OCI-LY1 (cell line): ENCODE measurements around the gene S100A1.

ENCODE experiments used
- H2AFZ ChIP-seq: fragments of 200-600 bp; sonication (generic), shearing (Covaris generic); 2 replicates; pipeline ENCODE4 v1.6.0; 2014; ENCODE audit warnings: antibody characterized with exemption, mild to moderate bottlenecking, low read length
- H3F3A ChIP-seq: fragments of 200-600 bp; sonication (generic), shearing (Covaris generic); 2 replicates; pipeline ENCODE4 v1.6.0; 2014; ENCODE audit warnings: mild to moderate bottlenecking, antibody characterized with exemption, low read length, moderate library complexity; ENCODE audit not compliant: insufficient read depth
- H3K27ac ChIP-seq: fragments of 200-600 bp; sonication (generic); 2 replicates; pipeline ENCODE4 v1.5.1; 2014; ENCODE audit warnings: low read length, mixed run types, mild to moderate bottlenecking, low read depth; ENCODE audit not compliant: poor library complexity, severe bottlenecking
- H3K27me3 ChIP-seq: fragments of 200-600 bp; sonication (generic); 2 replicates; pipeline ENCODE4 v1.6.0; 2014; ENCODE audit warnings: antibody characterized with exemption, mild to moderate bottlenecking, low read length, moderate library complexity; ENCODE audit not compliant: insufficient read depth
- H3K36me3 ChIP-seq: fragments of 200-600 bp; sonication (generic); 2 replicates; pipeline ENCODE4 v1.6.1; 2014; ENCODE audit warnings: mild to moderate bottlenecking, antibody characterized with exemption, low read length, moderate library complexity, mixed read lengths; ENCODE audit not compliant: insufficient read depth
- H3K4me1 ChIP-seq: fragments of 200-600 bp; sonication (generic); 2 replicates; pipeline ENCODE4 v1.5.1; 2014; ENCODE audit warnings: mild to moderate bottlenecking, low read length, moderate library complexity; ENCODE audit not compliant: insufficient read depth, severe bottlenecking
- H3K4me2 ChIP-seq: fragments of 200-600 bp; sonication (generic), shearing (Covaris generic); 2 replicates; pipeline ENCODE4 v1.6.1; 2014; ENCODE audit warnings: low read length
- H3K4me3 ChIP-seq: fragments of 200-600 bp; sonication (generic); 2 replicates; pipeline ENCODE4 v1.5.1; 2014; ENCODE audit warnings: low read length, low read depth, mild to moderate bottlenecking, mixed read lengths; ENCODE audit not compliant: poor library complexity, severe bottlenecking
- H3K79me2 ChIP-seq: fragments of 200-600 bp; shearing (Covaris generic); 2 replicates; pipeline ENCODE4 v1.6.1; 2016; ENCODE audit warnings: mixed run types, low read length, mixed read lengths; ENCODE audit not compliant: insufficient read depth
- H3K9ac ChIP-seq: fragments of 200-600 bp; sonication (generic), shearing (Covaris generic); 2 replicates; pipeline ENCODE4 v1.6.1; 2014; ENCODE audit warnings: mild to moderate bottlenecking, low read length, mixed read lengths
- H3K9me2 ChIP-seq: fragments of 200-600 bp; sonication (generic), shearing (Covaris generic); 2 replicates; pipeline ENCODE4 v1.6.1; 2014; ENCODE audit warnings: low read depth, mild to moderate bottlenecking, low read length, mixed read lengths
- H3K9me3 ChIP-seq: fragments of 200-600 bp; shearing (Covaris generic); 2 replicates; pipeline ENCODE4 v1.6.1; 2014; ENCODE audit warnings: low read length, mixed read lengths
- H4K20me1 ChIP-seq: fragments of 200-600 bp; sonication (generic), shearing (Covaris generic); 2 replicates; pipeline ENCODE4 v1.6.0; 2016; ENCODE audit warnings: mild to moderate bottlenecking, low read length; ENCODE audit not compliant: insufficient read depth
- EZH2 ChIP-seq: fragments of 200-600 bp; sonication (generic), shearing (Covaris generic); IDR thresholded peaks from 2 replicates; pipeline ENCODE4 v1.8.0; 2017; ENCODE audit warnings: borderline replicate concordance, mixed run types, mild to moderate bottlenecking, antibody characterized with exemption, low read length, moderate library complexity, mixed read lengths
- TF ChIP-seq, protein P1 (sequence below): fragments of 200-600 bp; sonication (generic), shearing (Covaris generic); IDR thresholded peaks from 2 replicates; pipeline ENCODE4 v1.5.1; 2017; ENCODE audit warnings: mild to moderate bottlenecking, antibody characterized with exemption, low read length, moderate library complexity, mixed read lengths

S100A1 gene

DNA sequence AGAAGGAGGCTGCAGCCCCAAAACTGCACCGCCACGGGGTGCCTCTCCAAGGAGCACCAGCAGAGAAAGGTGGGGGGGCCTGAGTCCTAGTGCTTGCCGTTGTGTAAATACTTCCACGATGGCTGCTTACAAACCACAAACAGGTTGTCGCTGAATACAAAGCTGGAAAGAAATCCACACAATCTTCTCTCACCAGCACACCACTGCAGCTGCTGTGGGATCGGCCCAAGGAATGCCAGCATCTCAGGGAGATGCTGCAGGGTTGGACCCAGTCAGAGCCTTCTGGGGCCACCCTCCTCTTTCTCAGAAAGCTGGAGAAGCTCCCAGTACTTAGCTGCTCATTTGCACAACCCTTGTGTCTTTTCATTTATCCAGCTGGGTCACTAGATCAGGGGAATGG lies 9.1 kb upstream of the S100A1 start:
- peaks cover 11% of the 10 kb centered on the region for H3K4me1 ChIP-seq
- no peaks in the 10 kb centered on the region for H3K79me2 ChIP-seq
- H3K9ac ChIP-seq: no peak overlapping the region
- no peaks in the 10 kb centered on the region for H3K9me3 ChIP-seq
- no peak overlapping the region for H2AFZ ChIP-seq
- H3K27me3 ChIP-seq: no peaks in the 10 kb centered on the region
- H3K36me3 ChIP-seq: no peaks in the 10 kb centered on the region; the same call in 1 of the 2 replicates
- H3K9me2 ChIP-seq: no peaks in the 10 kb centered on the region
- TF ChIP-seq EZH2: no peak
- TF ChIP-seq, protein P1, sequence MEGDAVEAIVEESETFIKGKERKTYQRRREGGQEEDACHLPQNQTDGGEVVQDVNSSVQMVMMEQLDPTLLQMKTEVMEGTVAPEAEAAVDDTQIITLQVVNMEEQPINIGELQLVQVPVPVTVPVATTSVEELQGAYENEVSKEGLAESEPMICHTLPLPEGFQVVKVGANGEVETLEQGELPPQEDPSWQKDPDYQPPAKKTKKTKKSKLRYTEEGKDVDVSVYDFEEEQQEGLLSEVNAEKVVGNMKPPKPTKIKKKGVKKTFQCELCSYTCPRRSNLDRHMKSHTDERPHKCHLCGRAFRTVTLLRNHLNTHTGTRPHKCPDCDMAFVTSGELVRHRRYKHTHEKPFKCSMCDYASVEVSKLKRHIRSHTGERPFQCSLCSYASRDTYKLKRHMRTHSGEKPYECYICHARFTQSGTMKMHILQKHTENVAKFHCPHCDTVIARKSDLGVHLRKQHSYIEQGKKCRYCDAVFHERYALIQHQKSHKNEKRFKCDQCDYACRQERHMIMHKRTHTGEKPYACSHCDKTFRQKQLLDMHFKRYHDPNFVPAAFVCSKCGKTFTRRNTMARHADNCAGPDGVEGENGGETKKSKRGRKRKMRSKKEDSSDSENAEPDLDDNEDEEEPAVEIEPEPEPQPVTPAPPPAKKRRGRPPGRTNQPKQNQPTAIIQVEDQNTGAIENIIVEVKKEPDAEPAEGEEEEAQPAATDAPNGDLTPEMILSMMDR: no peak
- H3K27ac ChIP-seq: no peak overlapping the region
- H3K4me2 ChIP-seq: no peak overlapping the region
- H4K20me1 ChIP-seq: no peaks in the 10 kb centered on the region
- no peaks in the 10 kb centered on the region for H3F3A ChIP-seq
- H3K4me3 ChIP-seq: no peak overlapping the region

GRCh38 chr1:153623101-153623500 lies 5.1 kb upstream of the S100A1 start:
- no peaks in the 10 kb centered on the region for H3F3A ChIP-seq
- no peaks in the 10 kb centered on the region for H3K9me2 ChIP-seq
- H3K4me2 ChIP-seq: no peak overlapping the region
- TF ChIP-seq, protein P1: no peak
- no peak for TF ChIP-seq EZH2
- H3K9me3 ChIP-seq: no peaks in the 10 kb centered on the region
- peaks cover 24% of the 10 kb centered on the region for H3K4me1 ChIP-seq
- no peak overlapping the region for H3K4me3 ChIP-seq
- no peaks in the 10 kb centered on the region; the same call in 1 of the 2 replicates for H3K36me3 ChIP-seq
- no peak overlapping the region for H3K9ac ChIP-seq
- H3K27me3 ChIP-seq: no peaks in the 10 kb centered on the region
- H3K27ac ChIP-seq: no peak overlapping the region
- H2AFZ ChIP-seq: no peak overlapping the region
- no peaks in the 10 kb centered on the region for H3K79me2 ChIP-seq
- no peaks in the 10 kb centered on the region for H4K20me1 ChIP-seq

- no peaks in the 10 kb centered on the region for H3K9me3 ChIP-seq
- H4K20me1 ChIP-seq: no peaks in the 10 kb centered on the region
- no peaks in the 10 kb centered on the region for H3K79me2 ChIP-seq
- no peaks in the 10 kb centered on the region for H3K36me3 ChIP-seq
- TF ChIP-seq, protein P1: no peak
- TF ChIP-seq EZH2: no peak
- H3K4me1 ChIP-seq: peaks cover 24% of the 10 kb centered on the region
- no peak overlapping the region for H3K9ac ChIP-seq
- H2AFZ ChIP-seq: no peak overlapping the region
- no peaks in the 10 kb centered on the region for H3F3A ChIP-seq
- no peak overlapping the region for H3K27ac ChIP-seq
- H3K27me3 ChIP-seq: no peaks in the 10 kb centered on the region
- H3K9me2 ChIP-seq: no peaks in the 10 kb centered on the region
- H3K4me3 ChIP-seq: no peak overlapping the region
- no peak overlapping the region for H3K4me2 ChIP-seq
Observed at GRCh38 chr1:153624965-153625611, 3.1 kb upstream of the S100A1 start.
